OCI-LY7 (cell line): ENCODE measurements around the gene RNASE9. TPM values are rescaled to one million over a fixed set of nuclear protein-coding genes. Genes with fewer than 3 reads are reported as not detected.
"Not testable (repeated sequence)": the region's sequence is repeated elsewhere in the genome, so short reads cannot be mapped to it uniquely, and the experiment has no call there.

Experiments used
- BruUV-seq: library from RNA; stranded (reverse); fragments of 400-500 nt; replicated peaks from 2 replicates; lab custom pipeline; 2021; lab: Mats Ljungman, UMichigan
- CTCF ChIA-PET: fragments of 300-600 bp; sonication (Branson Sonifier 250); formaldehyde crosslinking; loops from one replicate; lab custom pipeline; 2022; ENCODE audit warnings: antibody characterized with exemption; ENCODE audit not compliant: unreplicated experiment; lab: Charles Lee
- POLR2A ChIA-PET: fragments of 300-600 bp; sonication (Branson Sonifier 250); formaldehyde crosslinking; loops from one replicate; lab custom pipeline; 2022; ENCODE audit warnings: antibody characterized with exemption; lab: Charles Lee
- DNase-seq: peaks from one replicate; pipeline ENCODE4 v3.0.0-alpha.2; 2015; ENCODE audit warnings: low spot score
- H2AFZ ChIP-seq: fragments of 200-600 bp; sonication (generic), shearing (Covaris generic); 2 replicates; pipeline ENCODE4 v1.6.1; 2014; ENCODE audit warnings: mild to moderate bottlenecking, antibody characterized with exemption, low read length, moderate library complexity
- H3K27ac ChIP-seq: fragments of 200-600 bp; sonication (generic); 2 replicates; pipeline ENCODE4 v1.5.1; 2014; ENCODE audit warnings: mixed run types, low read depth, mild to moderate bottlenecking, moderate library complexity, low read length, inconsistent platforms; ENCODE audit not compliant: poor library complexity, severe bottlenecking
- H3K36me3 ChIP-seq: fragments of 200-600 bp; sonication (generic); 2 replicates; pipeline ENCODE4 v1.6.1; 2014; ENCODE audit warnings: mild to moderate bottlenecking, antibody characterized with exemption, low read length, moderate library complexity, mixed read lengths; ENCODE audit not compliant: insufficient read depth
- H3K4me1 ChIP-seq: fragments of 200-600 bp; sonication (generic); 2 replicates; pipeline ENCODE4 v1.5.1; 2014; ENCODE audit warnings: mild to moderate bottlenecking, low read length; ENCODE audit not compliant: insufficient read depth, poor library complexity, severe bottlenecking
- H3K4me2 ChIP-seq: fragments of 200-600 bp; sonication (generic); 2 replicates; pipeline ENCODE4 v1.6.1; 2014; ENCODE audit warnings: mild to moderate bottlenecking, low read length
- H3K4me3 ChIP-seq: fragments of 200-600 bp; sonication (generic); 2 replicates; pipeline ENCODE4 v1.5.1; 2014; ENCODE audit warnings: mild to moderate bottlenecking, low read depth, low read length; ENCODE audit not compliant: poor library complexity, severe bottlenecking
- H3K79me2 ChIP-seq: fragments of 200-600 bp; sonication (generic); 2 replicates; pipeline ENCODE4 v1.6.1; 2016; ENCODE audit warnings: low read depth, mild to moderate bottlenecking, low read length, moderate library complexity, mixed read lengths; ENCODE audit not compliant: insufficient read depth
- H3K9me2 ChIP-seq: fragments of 200-600 bp; sonication (generic); 2 replicates; pipeline ENCODE4 v1.6.1; 2016; ENCODE audit warnings: mild to moderate bottlenecking, low read length, mixed read lengths; ENCODE audit not compliant: insufficient read depth
- H3K9me3 ChIP-seq: fragments of 200-600 bp; sonication (generic); 2 replicates; pipeline ENCODE4 v1.6.1; 2014; ENCODE audit warnings: mild to moderate bottlenecking, mixed run types, low read length, mixed read lengths
- H4K20me1 ChIP-seq: fragments of 200-600 bp; sonication (generic); 2 replicates; pipeline ENCODE4 v1.6.1; 2014; ENCODE audit warnings: mild to moderate bottlenecking, antibody characterized with exemption, low read length, moderate library complexity, mixed read lengths; ENCODE audit not compliant: insufficient read depth
- EZH2phosphoT487 ChIP-seq: fragments of 200-600 bp; sonication (generic); IDR thresholded peaks from 2 replicates; pipeline ENCODE4 v1.6.1; 2018; ENCODE audit warnings: low read depth, borderline replicate concordance, mild to moderate bottlenecking, mixed run types, antibody characterized with exemption, low read length, moderate library complexity, mixed read lengths
- intact Hi-C: fragments of 100-400 bp; cut with micrococcal nuclease; formaldehyde crosslinking; loops from one replicate; pipeline ENCODE4 v1.10.0; 2022; ENCODE audit not compliant: unreplicated experiment
- total RNA-seq, 2 experiments: library from RNA; depleted of rRNA in 1 of 2; stranded (reverse); fragments of >200 nt in 1 of 2; shearing (Covaris generic) in 1 of 2; gene quantifications; 2 replicates each; pipeline ENCODE4 v1.2.3, GENCODE V29; 2014 to 2022
- TF ChIP-seq, protein P1 (sequence below): fragments of 200-600 bp; sonication (generic); conservative IDR thresholded peaks from 2 replicates; pipeline ENCODE4 v1.5.1; 2014; ENCODE audit warnings: mild to moderate bottlenecking, antibody characterized with exemption, low read length, moderate library complexity, mixed read lengths

Gene RNASE9
- total RNA-seq, 2 experiments from 2014 or later, result not detected

DNA sequence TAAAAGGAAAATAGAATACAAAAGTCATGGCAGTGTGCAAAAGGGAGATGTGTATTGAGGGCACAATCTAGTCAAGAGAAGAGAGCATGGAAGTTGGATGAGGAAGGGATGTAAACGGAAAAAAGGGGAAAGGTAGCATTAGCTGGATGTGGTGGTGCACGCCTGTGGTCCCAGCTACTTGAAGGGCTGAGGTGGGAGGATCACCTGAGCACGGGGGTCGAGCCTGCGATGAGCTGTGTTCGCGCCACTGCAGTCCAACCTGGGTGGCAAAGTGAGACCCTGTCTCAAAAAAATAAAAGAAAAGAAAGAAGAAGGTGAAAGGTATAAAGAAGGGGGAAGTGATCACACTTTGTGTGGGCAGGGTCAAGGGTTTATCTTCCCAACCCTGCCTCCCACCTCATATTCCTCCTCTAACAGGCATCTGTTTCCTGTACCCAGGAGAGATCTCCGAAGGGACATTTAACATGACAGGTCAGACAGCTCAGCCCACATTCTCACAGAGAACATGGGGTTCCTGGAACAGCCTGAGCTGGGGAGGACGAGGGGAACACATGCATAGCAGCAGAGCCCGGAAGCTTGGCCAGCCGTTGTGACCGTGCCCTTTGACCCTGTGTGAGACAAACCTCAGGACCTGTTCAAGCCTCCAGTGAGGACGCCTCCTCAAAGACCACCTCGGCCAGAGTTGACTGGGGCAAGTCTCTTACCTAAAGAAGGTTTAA, 18.1 kb upstream of the RNASE9 start:
- DNase-seq, result no peak
- no peaks in the 10 kb centered on the region for H3K4me1 ChIP-seq
- no peaks in the 10 kb centered on the region; the same call in 1 of the 2 replicates for H3K9me2 ChIP-seq
- H3K4me3 ChIP-seq, result no peak overlapping the region
- H3K27ac ChIP-seq, result no peak overlapping the region
- no peaks in the 10 kb centered on the region for H4K20me1 ChIP-seq
- POLR2A ChIA-PET, result no interaction called here
- CTCF ChIA-PET, result no interaction called here
- H2AFZ ChIP-seq, result no peak overlapping the region
- no TSS peak for BruUV-seq
- no peak overlapping the region for H3K4me2 ChIP-seq
- TF ChIP-seq, protein P1, sequence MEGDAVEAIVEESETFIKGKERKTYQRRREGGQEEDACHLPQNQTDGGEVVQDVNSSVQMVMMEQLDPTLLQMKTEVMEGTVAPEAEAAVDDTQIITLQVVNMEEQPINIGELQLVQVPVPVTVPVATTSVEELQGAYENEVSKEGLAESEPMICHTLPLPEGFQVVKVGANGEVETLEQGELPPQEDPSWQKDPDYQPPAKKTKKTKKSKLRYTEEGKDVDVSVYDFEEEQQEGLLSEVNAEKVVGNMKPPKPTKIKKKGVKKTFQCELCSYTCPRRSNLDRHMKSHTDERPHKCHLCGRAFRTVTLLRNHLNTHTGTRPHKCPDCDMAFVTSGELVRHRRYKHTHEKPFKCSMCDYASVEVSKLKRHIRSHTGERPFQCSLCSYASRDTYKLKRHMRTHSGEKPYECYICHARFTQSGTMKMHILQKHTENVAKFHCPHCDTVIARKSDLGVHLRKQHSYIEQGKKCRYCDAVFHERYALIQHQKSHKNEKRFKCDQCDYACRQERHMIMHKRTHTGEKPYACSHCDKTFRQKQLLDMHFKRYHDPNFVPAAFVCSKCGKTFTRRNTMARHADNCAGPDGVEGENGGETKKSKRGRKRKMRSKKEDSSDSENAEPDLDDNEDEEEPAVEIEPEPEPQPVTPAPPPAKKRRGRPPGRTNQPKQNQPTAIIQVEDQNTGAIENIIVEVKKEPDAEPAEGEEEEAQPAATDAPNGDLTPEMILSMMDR, result no peak
- no peak for TF ChIP-seq EZH2phosphoT487
- H3K36me3 ChIP-seq, result no peaks in the 10 kb centered on the region
- intact Hi-C loops, result no loop called here
- no peaks in the 10 kb centered on the region for H3K79me2 ChIP-seq
- H3K9me3 ChIP-seq, result no peaks in the 10 kb centered on the region

DNA sequence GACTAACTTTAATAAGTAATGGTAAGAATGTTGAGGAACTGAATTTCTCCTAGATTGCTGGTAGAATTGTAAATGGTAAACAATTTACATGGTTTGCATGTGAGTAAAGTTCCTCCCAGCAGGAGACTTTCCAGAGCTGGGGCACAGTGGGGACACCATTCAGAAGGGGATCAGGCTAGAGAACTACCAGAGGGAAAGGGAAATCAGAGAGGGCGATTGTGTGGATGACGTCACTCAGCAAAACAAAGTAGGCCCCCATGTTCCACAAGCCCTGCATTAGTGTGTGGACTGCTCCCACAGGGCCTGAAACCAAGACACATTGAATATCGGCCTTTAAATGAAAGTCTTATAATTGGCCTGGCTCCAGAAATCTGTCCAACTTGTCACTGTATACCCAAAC, 17.5 kb upstream of the RNASE9 start:
- Histone ChIP-seq H3K9me2 (no peaks in the 10 kb centered on the region; the same call in 1 of the 2 replicates), H3K27ac (no peak overlapping the region), H3K4me1 (no peaks in the 10 kb centered on the region), H3K79me2 (no peaks in the 10 kb centered on the region), H3K36me3 (no peaks in the 10 kb centered on the region), H3K4me3 (no peak overlapping the region), H3K9me3 (no peaks in the 10 kb centered on the region), H4K20me1 (no peaks in the 10 kb centered on the region), H3K4me2 (no peak overlapping the region), H2AFZ (no peak overlapping the region)
- intact Hi-C loops, result no loop called here
- ChIA-PET CTCF (no interaction called here), POLR2A (no interaction called here)
- DNase-seq, result no peak
- BruUV-seq, result no TSS peak
- TF ChIP-seq, protein P1, result no peak
- TF ChIP-seq EZH2phosphoT487, result no peak

DNA sequence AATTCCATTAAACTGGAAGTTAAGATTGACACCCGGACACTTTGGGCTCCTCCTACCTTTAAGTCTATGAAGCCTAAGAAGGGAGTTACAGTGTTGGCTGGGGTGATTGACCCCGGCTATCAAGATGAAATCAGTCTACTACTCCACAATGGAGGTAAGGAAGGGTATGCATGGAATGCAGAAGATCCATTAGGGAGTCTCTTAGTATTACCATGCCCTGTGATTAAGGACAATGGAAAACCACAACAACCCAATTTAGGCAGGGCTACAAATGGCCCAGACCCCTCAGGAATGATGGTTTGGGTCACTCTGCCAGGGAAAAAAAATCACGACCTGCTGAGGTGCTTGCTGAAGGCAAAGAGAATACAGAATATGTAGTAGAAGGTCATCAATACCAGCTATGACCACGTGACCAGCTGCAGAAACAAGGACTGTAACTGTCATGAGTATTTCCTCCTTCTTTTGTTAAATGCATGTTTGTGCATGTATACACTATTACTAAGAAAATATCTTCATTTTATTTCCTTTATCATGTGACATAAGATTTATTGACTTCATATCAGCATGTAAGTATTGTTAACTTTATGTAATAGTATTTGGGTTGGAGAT, 11.6 kb upstream of the RNASE9 start:
- H2AFZ ChIP-seq, H3K9me3 ChIP-seq, H3K79me2 ChIP-seq, intact Hi-C loops, DNase-seq, H4K20me1 ChIP-seq, POLR2A ChIA-PET, H3K27ac ChIP-seq, H3K9me2 ChIP-seq, H3K4me1 ChIP-seq, H3K4me2 ChIP-seq, CTCF ChIA-PET, H3K36me3 ChIP-seq, BruUV-seq, H3K4me3 ChIP-seq: not testable (repeated sequence)

DNA sequence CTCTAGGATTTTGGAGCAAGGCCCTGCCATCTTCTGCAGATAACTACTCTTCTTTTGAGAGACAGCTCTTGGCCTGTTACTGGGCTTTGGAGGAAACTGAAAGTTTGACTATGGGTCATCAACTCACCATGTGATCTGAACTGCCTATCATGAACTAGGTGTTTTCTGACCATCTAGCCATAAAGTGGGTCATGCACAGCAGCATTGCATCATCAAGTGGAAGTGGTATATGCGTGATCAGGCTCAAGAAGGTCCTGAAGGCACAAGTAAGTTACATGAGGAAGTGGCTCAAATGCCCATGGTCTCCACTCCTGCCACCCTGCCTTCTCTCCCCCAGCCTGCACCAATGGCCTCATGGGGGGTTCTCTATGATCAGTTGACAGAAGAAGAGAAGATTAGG, 9.9 kb upstream of the RNASE9 start:
- DNase-seq, BruUV-seq, H3K36me3 ChIP-seq, intact Hi-C loops, H3K4me2 ChIP-seq, H3K9me2 ChIP-seq, H3K9me3 ChIP-seq, H3K4me3 ChIP-seq, H3K79me2 ChIP-seq, H4K20me1 ChIP-seq, H2AFZ ChIP-seq, POLR2A ChIA-PET, H3K27ac ChIP-seq, CTCF ChIA-PET, H3K4me1 ChIP-seq: not testable (repeated sequence)

DNA sequence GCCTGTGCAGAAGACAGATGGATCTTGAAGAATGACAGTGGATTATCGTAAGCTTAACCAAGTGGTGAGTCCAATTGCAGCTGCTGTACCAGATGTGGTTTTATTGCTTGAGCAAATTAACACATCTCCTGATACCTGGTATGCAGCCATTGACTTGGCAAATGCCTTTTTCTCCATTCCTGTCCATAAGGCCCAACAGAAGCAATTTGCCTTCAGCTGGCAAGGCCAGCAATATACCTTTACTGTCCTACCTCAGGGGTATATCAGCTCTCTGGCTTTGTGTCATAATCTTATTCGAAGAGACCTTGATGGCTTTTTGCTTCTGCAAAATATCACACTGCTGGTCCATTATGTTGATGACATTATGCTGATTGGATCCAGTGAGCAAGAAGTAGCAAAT, 9.0 kb upstream of the RNASE9 start:
- H3K27ac ChIP-seq, BruUV-seq, H3K4me2 ChIP-seq, CTCF ChIA-PET, intact Hi-C loops, H3K4me1 ChIP-seq, H3K79me2 ChIP-seq, H3K4me3 ChIP-seq, H3K9me2 ChIP-seq, POLR2A ChIA-PET, H2AFZ ChIP-seq, H4K20me1 ChIP-seq, DNase-seq, H3K9me3 ChIP-seq, H3K36me3 ChIP-seq: not testable (repeated sequence)
